Measurements from ENCODE around the gene COL4A2.

DNA sequence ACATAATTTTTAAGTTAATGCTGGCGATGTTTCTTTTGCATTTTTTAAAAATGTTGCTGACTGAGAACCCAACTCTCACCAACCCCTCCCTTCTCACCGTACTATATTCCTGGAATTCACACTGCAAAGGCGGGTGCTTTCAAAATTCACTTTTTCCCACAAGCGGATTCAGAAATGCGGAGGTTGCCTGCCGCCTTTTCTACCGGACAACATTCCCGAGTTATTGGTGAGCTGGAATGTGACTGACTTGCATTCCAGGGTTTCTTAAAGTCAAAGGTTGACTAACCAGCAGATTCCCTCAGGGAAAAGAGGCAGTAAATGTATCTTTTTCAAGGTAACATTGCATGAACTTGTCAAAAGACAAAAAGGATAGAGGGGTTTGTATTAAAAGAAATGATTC lies 141.1 kb downstream of the COL4A2 start:
- TF ChIP-seq, protein P1, sequence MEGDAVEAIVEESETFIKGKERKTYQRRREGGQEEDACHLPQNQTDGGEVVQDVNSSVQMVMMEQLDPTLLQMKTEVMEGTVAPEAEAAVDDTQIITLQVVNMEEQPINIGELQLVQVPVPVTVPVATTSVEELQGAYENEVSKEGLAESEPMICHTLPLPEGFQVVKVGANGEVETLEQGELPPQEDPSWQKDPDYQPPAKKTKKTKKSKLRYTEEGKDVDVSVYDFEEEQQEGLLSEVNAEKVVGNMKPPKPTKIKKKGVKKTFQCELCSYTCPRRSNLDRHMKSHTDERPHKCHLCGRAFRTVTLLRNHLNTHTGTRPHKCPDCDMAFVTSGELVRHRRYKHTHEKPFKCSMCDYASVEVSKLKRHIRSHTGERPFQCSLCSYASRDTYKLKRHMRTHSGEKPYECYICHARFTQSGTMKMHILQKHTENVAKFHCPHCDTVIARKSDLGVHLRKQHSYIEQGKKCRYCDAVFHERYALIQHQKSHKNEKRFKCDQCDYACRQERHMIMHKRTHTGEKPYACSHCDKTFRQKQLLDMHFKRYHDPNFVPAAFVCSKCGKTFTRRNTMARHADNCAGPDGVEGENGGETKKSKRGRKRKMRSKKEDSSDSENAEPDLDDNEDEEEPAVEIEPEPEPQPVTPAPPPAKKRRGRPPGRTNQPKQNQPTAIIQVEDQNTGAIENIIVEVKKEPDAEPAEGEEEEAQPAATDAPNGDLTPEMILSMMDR (IDR thresholded peaks at IDR 0.05) = no peak
- no peak for TF ChIP-seq POLR2A (IDR thresholded peaks at IDR 0.05)

Data from suprapubic skin (tissue), 3 donors.